ENCODE data around the gene TNFRSF4. TPM values are rescaled to one million over a fixed set of nuclear protein-coding genes. Genes with fewer than 3 reads are reported as not detected.

TNFRSF4 gene
- total and polyA plus RNA-seq, 2 of the 13 experiments (the other 11 are each of a cell fraction or from before 2014, with no cell fraction given), result not detected

- TF ChIP-seq HNF4G (IDR thresholded peaks at IDR 0.05; ENCODE audit: borderline replicate concordance, low read depth, low read length) (peak; percentile 4; the same call in 1 of the 2 replicates), HNF4G (CRISPR knock-in tag; IDR thresholded peaks at IDR 0.05; ENCODE audit: borderline replicate concordance, low read depth) (no peak; the same call in 1 of the 2 replicates), ISX (CRISPR knock-in tag; conservative IDR thresholded peaks at IDR 0.05) (no peak), ZNF503 (CRISPR knock-in tag; IDR thresholded peaks at IDR 0.05) (peak; percentile 61; the same call in 1 of the 2 replicates), MXD4 (CRISPR knock-in tag; IDR thresholded peaks at IDR 0.05) (no peak), ZNF333 (CRISPR knock-in tag; IDR thresholded peaks at IDR 0.05; ENCODE audit: borderline replicate concordance) (no peak; the same call in 1 of the 2 replicates), PHF8 (CRISPR knock-in tag; IDR thresholded peaks at IDR 0.05) (no peak; the same call in 1 of the 2 replicates), TFDP2 (CRISPR knock-in tag; IDR thresholded peaks at IDR 0.05) (no peak), ZNF691 (CRISPR knock-in tag; IDR thresholded peaks at IDR 0.05; ENCODE audit: borderline replicate concordance, low read depth) (0 out of 2 replicates have a peak, but pooled peaks have one; percentile 41), SIN3A (IDR thresholded peaks at IDR 0.05; ENCODE audit: borderline replicate concordance, low read depth, low read length) (peak; percentile 56; the same call in 1 of the 2 replicates), GLI4 (CRISPR knock-in tag; IDR thresholded peaks at IDR 0.05; ENCODE audit: borderline replicate concordance) (peak; percentile 40; the same call in 1 of the 2 replicates), MNT (IDR thresholded peaks at IDR 0.05) (no peak), ZNF207 (IDR thresholded peaks at IDR 0.05; ENCODE audit: borderline replicate concordance) (no peak)
Observed at GRCh38 chr1:1239614-1240347, 25.8 kb upstream of the TNFRSF4 start (continued).
